HepG2 (cell line): ENCODE results near the gene FAM131C. TPM values are rescaled to one million over a fixed set of nuclear protein-coding genes. Genes with fewer than 3 reads are reported as not detected.

Experiments used
- FOXP1 ChIP-seq, 2 experiments: fragments of 450-650 bp in 1 of 2; IDR thresholded peaks; 2 replicates each; pipeline ENCODE4 v1.6.1; 2017 to 2018; ENCODE audit warnings: antibody characterized with exemption in 1 of 2
- JUN ChIP-seq: sonication (generic); formaldehyde crosslinking; IDR thresholded peaks from 2 replicates; pipeline ENCODE4 v1.4.0; 2020; ENCODE audit warnings: mild to moderate bottlenecking, missing genetic modification reagents
- MAF1 ChIP-seq: sonication (generic); formaldehyde crosslinking; IDR thresholded peaks from 2 replicates; pipeline ENCODE4 v1.5.0; 2020; ENCODE audit warnings: missing genetic modification reagents, borderline replicate concordance
- ZBTB46 ChIP-seq: sonication (generic); formaldehyde crosslinking; IDR thresholded peaks from 2 replicates; pipeline ENCODE4 v1.4.0; 2020; ENCODE audit warnings: mild to moderate bottlenecking, missing genetic modification reagents, borderline replicate concordance
- ZNF629 ChIP-seq: sonication (generic); formaldehyde crosslinking; conservative IDR thresholded peaks from 2 replicates; pipeline ENCODE4 v1.5.0; 2020; ENCODE audit warnings: missing genetic modification reagents
- ZNF687 ChIP-seq: sonication (generic); formaldehyde crosslinking; IDR thresholded peaks from 2 replicates; pipeline ENCODE4 v1.5.1; 2020; ENCODE audit warnings: mild to moderate bottlenecking, missing genetic modification reagents, moderate library complexity
- ZNF777 ChIP-seq: sonication (generic); formaldehyde crosslinking; IDR thresholded peaks from 2 replicates; pipeline ENCODE4 v1.4.0; 2020; ENCODE audit warnings: missing genetic modification reagents
- ZNF891 ChIP-seq: sonication (generic); formaldehyde crosslinking; IDR thresholded peaks from 2 replicates; pipeline ENCODE4 v1.5.0; 2020; ENCODE audit warnings: mild to moderate bottlenecking, missing genetic modification reagents
- ZSCAN5A ChIP-seq: sonication (generic); formaldehyde crosslinking; IDR thresholded peaks from 2 replicates; pipeline ENCODE4 v1.8.0; 2022; ENCODE audit warnings: mild to moderate bottlenecking, missing genetic modification reagents, borderline replicate concordance
- polyA plus RNA-seq, 8 experiments: library from polyadenylated mRNA; depleted of rRNA in 3 of 8; stranded (reverse) in 7 of 8; unstranded in 1 of 8; fragments of >200 nt; fragmentation: Illumina TruSeq in 4 of 8; extraction: Trizol in 4 of 8; gene quantifications; 2 replicates each; pipeline versions ENCODE4 v1.2.1 to v1.2.3, GENCODE V29; 2011 to 2016; ENCODE audit warnings: low read depth in 4 of 8, missing spikeins in 1 of 8, mixed read lengths in 1 of 8; ENCODE audit not compliant: insufficient read depth in 1 of 8
- total RNA-seq, 5 experiments: library from RNA; depleted of rRNA; stranded (reverse); fragments of >200 nt; fragmentation: Illumina TruSeq; extraction: Trizol; gene quantifications; 2 replicates each; pipeline ENCODE4 v1.2.3, GENCODE V29; 2016; ENCODE audit warnings: low read depth in 1 of 5

FAM131C gene
- total and polyA plus RNA-seq, 2 of the 13 experiments (the other 11 are each of a cell fraction or from before 2014, with no cell fraction given): 0.07 TPM; not detected in 1

- TF ChIP-seq ZSCAN5A (CRISPR knock-in tag) (no peak), ZNF687 (CRISPR knock-in tag) (0 out of 2 replicates have a peak, but pooled peaks have one; percentile 21), FOXP1 (IDR thresholded peaks at IDR 0.05) (no peak), FOXP1 (CRISPR knock-in tag; IDR thresholded peaks at IDR 0.05) (no peak), JUN (no peak), ZNF891 (CRISPR knock-in tag) (no peak), MAF1 (CRISPR knock-in tag) (no peak), ZNF629 (CRISPR knock-in tag) (peak; percentile 90), ZBTB46 (CRISPR knock-in tag) (no peak), ZNF777 (no peak)
Observed at GRCh38 chr1:16068356-16069270, 4.8 kb downstream of the FAM131C start (continued).
